Omental fat pad (tissue), 4 donors: ENCODE measurements around the gene AFF2. TPM values are rescaled to one million over a fixed set of nuclear protein-coding genes. Genes with fewer than 3 reads are reported as not detected.

Experiments used
- ATAC-seq: fragments of 150-250 bp; one replicate; pipeline ENCODE4 v1.9.1; 2016; ENCODE audit warnings: mild to moderate bottlenecking, moderate library complexity; ENCODE audit not compliant: low FRiP score
- DNase-seq: peaks from one replicate; pipeline ENCODE4 v3.0.0-alpha.2; 2019; ENCODE audit warnings: low spot score
- total RNA-seq, 4 donors: library from RNA; depleted of rRNA; stranded (reverse); fragments of >200 nt; gene quantifications; one replicate each; pipeline ENCODE4 v1.1.0, GENCODE V29; 2016
- TF ChIP-seq, protein P1 (sequence below), 3 donors: fragments of 450-650 bp; IDR thresholded peaks; one replicate each; pipeline ENCODE4 v1.5.1; 2016 to 2017; ENCODE audit warnings: antibody characterized with exemption in 3 of 3, mild to moderate bottlenecking in 3 of 3, moderate library complexity in 2 of 3

The AFF2 gene
- total RNA-seq, 4 donors from 2014 or later, result 5.7 to 16.7 (median 12.3) TPM

DNA sequence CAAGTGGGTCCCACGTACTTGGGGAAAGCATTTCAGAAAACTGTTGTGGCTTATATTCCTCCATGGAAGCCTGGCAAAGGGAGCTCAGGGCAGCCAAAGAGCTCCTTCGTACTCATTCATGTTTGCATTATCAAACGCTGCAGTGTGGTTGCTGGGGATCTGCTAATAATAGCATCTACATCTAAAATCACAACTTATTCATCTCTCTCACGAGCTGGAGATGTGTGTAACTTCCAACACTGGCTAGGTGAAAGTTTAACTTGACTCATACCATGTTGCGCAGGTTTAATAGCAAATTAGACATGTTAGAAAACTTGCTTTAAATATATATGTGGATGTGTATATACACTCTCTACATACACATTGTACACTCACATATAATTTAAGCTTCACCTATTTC is 415.1 kb downstream of the AFF2 start:
- ATAC-seq (no peak), DNase-seq (no peak)
- TF ChIP-seq, protein P1, sequence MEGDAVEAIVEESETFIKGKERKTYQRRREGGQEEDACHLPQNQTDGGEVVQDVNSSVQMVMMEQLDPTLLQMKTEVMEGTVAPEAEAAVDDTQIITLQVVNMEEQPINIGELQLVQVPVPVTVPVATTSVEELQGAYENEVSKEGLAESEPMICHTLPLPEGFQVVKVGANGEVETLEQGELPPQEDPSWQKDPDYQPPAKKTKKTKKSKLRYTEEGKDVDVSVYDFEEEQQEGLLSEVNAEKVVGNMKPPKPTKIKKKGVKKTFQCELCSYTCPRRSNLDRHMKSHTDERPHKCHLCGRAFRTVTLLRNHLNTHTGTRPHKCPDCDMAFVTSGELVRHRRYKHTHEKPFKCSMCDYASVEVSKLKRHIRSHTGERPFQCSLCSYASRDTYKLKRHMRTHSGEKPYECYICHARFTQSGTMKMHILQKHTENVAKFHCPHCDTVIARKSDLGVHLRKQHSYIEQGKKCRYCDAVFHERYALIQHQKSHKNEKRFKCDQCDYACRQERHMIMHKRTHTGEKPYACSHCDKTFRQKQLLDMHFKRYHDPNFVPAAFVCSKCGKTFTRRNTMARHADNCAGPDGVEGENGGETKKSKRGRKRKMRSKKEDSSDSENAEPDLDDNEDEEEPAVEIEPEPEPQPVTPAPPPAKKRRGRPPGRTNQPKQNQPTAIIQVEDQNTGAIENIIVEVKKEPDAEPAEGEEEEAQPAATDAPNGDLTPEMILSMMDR (IDR thresholded peaks at IDR 0.05), result no peak

DNA sequence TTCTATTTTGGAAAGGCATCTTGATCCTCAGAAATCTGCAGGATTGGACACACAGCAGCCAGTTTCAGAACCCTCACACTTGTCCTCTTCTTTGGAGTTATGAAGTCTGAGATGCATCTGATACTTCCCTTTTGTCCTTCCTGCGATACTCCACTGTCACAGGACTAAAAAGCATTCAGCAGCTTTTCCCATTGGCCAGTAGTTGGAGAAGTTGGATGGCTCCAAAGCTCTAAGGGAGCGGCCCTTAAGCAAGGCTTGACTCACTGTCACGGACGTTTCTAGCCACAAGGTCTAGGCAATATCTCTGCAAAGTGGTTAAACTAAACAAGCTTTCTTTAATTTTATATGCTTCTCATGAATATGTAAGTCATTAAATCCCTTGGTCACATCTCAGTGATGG is 417.0 kb downstream of the AFF2 start:
- TF ChIP-seq, protein P1 (IDR thresholded peaks at IDR 0.05), result no peak
- DNase-seq, result no peak
- ATAC-seq, result no peak

GRCh38 chrX:148923631-148924030 is 423.2 kb downstream of the AFF2 start:
- TF ChIP-seq, protein P1 (IDR thresholded peaks at IDR 0.05), result no peak
- DNase-seq (no peak), ATAC-seq (no peak)

- no peak for DNase-seq
- TF ChIP-seq, protein P1 (IDR thresholded peaks at IDR 0.05), result no peak
- no peak for ATAC-seq
These were observed 426.0 kb downstream of the AFF2 start for GRCh38 chrX:148926371-148926770.

DNA sequence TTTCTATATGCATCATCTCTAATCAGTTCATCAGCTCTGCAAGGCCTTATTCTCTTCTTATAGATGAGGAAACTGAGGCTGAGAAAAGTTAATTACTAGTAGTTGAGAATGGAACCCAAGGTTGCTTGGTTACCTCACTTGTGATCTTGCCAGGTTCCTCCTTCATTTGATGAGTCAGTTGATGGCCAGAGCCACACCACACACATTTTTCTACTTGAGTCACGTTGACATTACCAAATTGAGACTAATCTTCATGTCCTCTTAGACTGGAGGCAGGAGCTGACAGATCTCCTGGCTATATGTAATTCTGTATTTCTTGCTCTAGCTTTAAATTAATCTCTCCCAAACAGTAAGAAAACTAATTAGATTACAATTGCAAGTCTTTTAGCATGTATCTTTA is 428.4 kb downstream of the AFF2 start:
- no peak for DNase-seq
- no peak for ATAC-seq
- TF ChIP-seq, protein P1 (IDR thresholded peaks at IDR 0.05), result no peak

DNA sequence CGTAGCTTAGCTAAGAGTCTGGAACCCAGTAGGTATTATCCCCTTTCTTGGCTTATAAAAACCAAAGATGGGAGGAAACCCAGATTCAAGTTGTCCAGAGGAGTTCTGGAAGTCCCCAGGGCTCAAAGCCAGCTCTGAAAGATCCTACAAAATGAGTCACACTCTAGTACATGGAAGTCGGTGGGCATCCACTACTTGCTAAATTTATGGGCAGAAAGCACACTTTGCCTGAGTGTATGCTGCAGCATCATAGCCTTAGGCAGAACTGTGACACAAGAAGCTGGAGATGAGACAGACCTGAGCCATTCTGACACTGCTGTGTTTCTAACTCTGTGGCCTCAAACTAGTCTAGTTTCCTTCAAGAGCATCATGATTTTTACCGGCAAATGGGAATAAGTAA is 429.3 kb downstream of the AFF2 start:
- TF ChIP-seq, protein P1 (IDR thresholded peaks at IDR 0.05), result no peak
- DNase-seq (no peak), ATAC-seq (no peak)

DNA sequence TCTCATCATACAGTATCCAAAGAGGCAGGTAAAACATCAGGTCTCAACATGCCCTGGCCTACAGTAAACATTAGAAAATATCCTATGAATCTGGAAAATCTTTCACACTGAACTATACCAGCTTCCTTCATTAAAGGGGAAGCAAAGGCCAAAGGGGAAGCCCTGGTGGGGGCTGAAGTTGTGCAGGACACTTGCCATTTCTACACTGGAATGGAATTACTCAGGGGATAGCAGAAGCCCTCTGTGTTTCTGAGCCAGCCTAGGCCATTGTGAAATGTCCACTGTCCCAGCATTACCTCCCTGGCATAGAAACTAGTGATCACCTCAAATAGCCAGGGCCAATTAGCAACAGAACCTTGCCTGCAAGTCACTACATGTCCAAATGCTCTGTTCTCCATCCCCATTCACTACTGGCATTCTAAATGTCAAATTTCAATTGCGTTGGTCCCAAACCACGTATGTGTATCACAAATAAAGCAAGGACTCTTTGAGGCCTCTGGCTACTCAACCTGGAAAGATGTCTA is 429.9 kb downstream of the AFF2 start:
- DNase-seq, result no peak
- TF ChIP-seq, protein P1 (IDR thresholded peaks at IDR 0.05), result no peak
- ATAC-seq, result no peak
